Small intestine (tissue), 7 donors: Measurements from ENCODE around the gene SLC25A25. TPM values are rescaled to one million over a fixed set of nuclear protein-coding genes. Genes with fewer than 3 reads are reported as not detected.
"Not testable (repeated sequence)": the region's sequence is repeated elsewhere in the genome, so short reads cannot be mapped to it uniquely, and the experiment has no call there.

ENCODE experiments used
- DNase-seq, 2 donors: peaks; one replicate each; pipeline versions ENCODE4 v3.0.0 to v3.0.0-alpha.2; 2013
- FAIRE-seq: peaks from 2 replicates; lab custom pipeline; 2012; peaks lifted over from hg19 to GRCh38; lab: Jason Lieb, UNC
- H3K27ac ChIP-seq, 3 donors: one replicate each; pipeline ENCODE4 v1.5.1; 2013; ENCODE audit warnings: low read length in 2 of 3, mild to moderate bottlenecking in 2 of 3, control low read depth in 1 of 3, inconsistent platforms in 1 of 3, low read depth in 1 of 3, moderate library complexity in 1 of 3
- H3K27me3 ChIP-seq, 3 donors: one replicate each; pipeline ENCODE4 v1.6.1; 2013; ENCODE audit warnings: low read length in 3 of 3, inconsistent platforms in 1 of 3; ENCODE audit not compliant: control insufficient read depth in 3 of 3, insufficient read depth in 3 of 3
- H3K36me3 ChIP-seq, 3 donors: one replicate each; pipeline ENCODE4 v1.6.1; 2013; ENCODE audit warnings: low read length in 3 of 3, inconsistent platforms in 1 of 3, low read depth in 1 of 3, mild to moderate bottlenecking in 1 of 3, moderate library complexity in 1 of 3; ENCODE audit not compliant: control insufficient read depth in 3 of 3, insufficient read depth in 2 of 3
- H3K4me1 ChIP-seq, 3 donors: one replicate each; pipeline ENCODE4 v1.6.1; 2013; ENCODE audit warnings: low read length in 2 of 3, inconsistent platforms in 1 of 3, low read depth in 1 of 3, mild to moderate bottlenecking in 1 of 3, moderate library complexity in 1 of 3; ENCODE audit not compliant: control insufficient read depth in 3 of 3, insufficient read depth in 2 of 3
- H3K4me3 ChIP-seq, 3 donors: one replicate each; pipeline ENCODE4 v1.5.1; 2013; ENCODE audit warnings: low read length in 3 of 3, control low read depth in 1 of 3, inconsistent platforms in 1 of 3, low read depth in 1 of 3, mild to moderate bottlenecking in 1 of 3, moderate library complexity in 1 of 3
- H3K9me3 ChIP-seq, 2 donors: one replicate each; pipeline ENCODE4 v1.6.1; 2013; ENCODE audit warnings: low read depth in 1 of 2, low read length in 1 of 2; ENCODE audit not compliant: control insufficient read depth in 2 of 2, insufficient read depth in 1 of 2
- WGBS, 3 donors: extraction: QIAGEN DNeasy Blood & Tissue Kit; methylation state at CpG; one replicate each; pipeline ENCODE4 v1.1.7; 2013; 5-methylcytosine and 5-hydroxymethylcytosine counted together
- polyA plus RNA-seq, 4 donors: library from polyadenylated mRNA; stranded (reverse) in 3 of 4; unstranded in 1 of 4; fragments of 200-250 nt in 3 of 4; fragments of 120-200 nt in 1 of 4; gene quantifications; one replicate each; pipeline versions ENCODE4 v1.2.1 to v1.2.3, GENCODE V29; 2013
- donor health status: healthy with polysubstance abuse.
- donor health status: control.
- donor health status: control.
- donor health status: Bipolar disorder and iron deficiency.
- donor health status: healthy.

Gene SLC25A25
- polyA plus RNA-seq, 4 donors = 15.5 to 26.2 (median 20.1) TPM

DNA sequence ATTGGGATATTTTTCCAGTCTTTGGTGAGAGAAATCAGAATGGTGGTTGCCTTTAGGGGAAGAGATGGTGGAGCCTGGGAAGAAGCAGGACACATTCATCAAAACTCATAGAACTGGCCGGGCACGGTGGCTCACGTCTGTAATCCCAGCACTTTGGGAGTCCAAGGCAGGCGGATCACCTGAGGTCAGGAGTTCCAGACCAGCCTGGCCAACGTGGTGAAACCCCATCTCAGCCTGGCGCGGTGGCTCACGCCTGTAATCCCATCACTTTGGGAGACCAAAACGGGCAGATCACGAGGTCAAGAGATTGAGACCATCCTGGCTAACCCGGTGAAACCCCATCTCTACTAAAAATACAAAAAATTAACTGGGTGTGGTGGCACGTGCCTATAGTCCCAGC, 43.7 kb downstream of the SLC25A25 start:
- H3K4me3 ChIP-seq = peak overlapping the region in 1 of 3 donors; percentile 31
- H3K36me3 ChIP-seq = peaks cover 7 to 75% (median 21%) of the 10 kb centered on the region in 3 donors
- peaks cover 0 to 64% (median 2%) of the 10 kb centered on the region in 3 donors for H3K4me1 ChIP-seq
- WGBS, 3 donors = 36 to 76% (median 49%) methylated on average over 12 of the region's 12 CpGs
- not testable (repeated sequence) for FAIRE-seq, DNase-seq, H3K9me3 ChIP-seq, H3K27me3 ChIP-seq
- peak overlapping the region in 1 of 3 donors; percentile 45 for H3K27ac ChIP-seq

DNA sequence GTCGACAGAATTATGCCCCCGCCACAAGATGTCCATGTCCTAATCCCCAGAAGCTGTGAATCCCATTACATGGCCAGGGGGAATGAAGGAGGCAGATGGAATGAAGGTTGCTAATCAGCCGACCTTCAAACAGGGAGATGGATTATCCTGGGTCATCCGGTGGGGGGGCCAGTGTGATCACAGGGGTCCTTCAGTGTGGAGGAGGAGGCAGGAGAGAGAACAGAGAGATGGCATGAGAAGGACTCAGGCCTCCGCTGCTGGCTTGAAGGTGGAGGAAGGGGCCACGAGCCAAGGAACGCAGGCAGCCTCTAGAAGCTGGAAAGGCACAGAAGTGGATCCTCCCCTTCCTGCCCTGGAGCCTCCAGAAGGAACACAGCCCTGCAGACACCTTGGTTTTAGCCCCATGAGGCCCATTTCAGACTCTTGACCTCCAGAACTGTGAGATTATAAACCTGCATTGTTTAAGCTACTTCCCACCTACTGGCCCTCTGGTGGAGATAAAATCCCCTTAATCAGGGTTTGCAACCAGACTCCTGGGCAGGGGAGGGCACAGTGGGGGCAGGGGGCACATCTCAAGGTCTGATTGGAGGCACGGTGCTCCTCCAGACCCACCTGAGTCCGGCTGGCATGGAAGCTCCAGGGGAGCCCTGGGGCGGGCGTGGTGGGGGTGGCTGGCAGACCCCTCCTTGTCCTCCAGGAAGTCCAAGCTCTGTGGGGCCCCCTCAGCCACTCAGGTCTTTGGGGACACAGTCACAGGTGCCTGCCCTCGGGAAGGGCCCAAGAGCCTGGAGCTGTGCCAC, 45.7 kb downstream of the SLC25A25 start:
- Histone ChIP-seq H3K27ac (peak overlapping the region; percentile 98 to 100 (median 99)), H3K4me1 (peaks cover 0 to 65% (median 2%) of the 10 kb centered on the region in 3 donors), H3K9me3 (peaks cover 0 to 8% of the 10 kb centered on the region in 2 donors), H3K27me3 (no peaks in the 10 kb centered on the region), H3K4me3 (peak overlapping the region; percentile 17 to 73 (median 32)), H3K36me3 (peaks cover 0 to 58% (median 6%) of the 10 kb centered on the region in 3 donors)
- FAIRE-seq (no peak), DNase-seq (peak; percentile 69 to 75)
- WGBS, 3 donors = 57 to 82% (median 67%) methylated on average over 9 to 12 of the region's 12 CpGs

DNA sequence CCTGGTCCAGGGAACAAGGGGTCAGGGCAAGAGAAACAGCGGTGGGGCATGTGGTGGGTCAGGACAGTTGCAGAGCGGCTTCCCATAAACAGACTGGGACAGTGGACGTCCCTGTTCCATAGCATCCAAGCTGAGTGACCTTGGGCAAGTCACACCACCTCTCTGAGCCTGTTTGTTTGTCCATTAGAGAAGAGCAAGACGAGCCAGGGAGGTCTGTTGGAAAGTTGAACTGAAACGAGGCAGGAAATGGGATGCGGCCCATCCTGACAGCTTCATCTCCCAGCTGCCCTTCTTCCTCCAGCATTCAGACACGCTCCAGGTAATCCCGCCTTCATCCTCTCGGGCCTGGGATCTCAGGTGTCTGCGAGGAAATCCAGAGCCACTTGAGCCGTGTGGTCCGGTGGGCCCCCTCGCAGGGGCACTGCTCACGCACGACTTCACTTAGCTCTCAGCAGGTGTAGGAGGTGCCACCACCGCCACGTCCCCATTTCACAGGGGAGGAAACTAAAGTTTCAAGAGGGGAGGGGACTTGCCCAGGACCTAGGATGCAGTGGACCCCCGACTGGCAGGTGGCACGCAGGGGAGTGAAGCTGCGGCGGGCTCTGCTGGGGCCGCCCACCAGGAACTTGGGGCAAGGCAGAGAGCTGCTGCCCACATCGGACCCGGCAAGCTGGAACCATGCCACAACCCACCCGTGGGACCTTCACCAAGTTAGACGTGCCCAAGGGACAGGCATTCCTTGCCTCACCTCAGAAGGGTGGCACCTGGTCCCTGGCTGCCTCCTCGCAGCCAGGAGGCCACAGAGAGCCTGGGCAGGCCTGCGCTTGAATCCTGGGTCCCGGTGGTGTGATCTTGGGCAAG, 46.5 kb downstream of the SLC25A25 start:
- H3K9me3 ChIP-seq = peaks cover 0 to 8% of the 10 kb centered on the region in 2 donors
- 17 to 60% (median 28%) methylated on average over 29 of the region's 29 CpGs for WGBS, 3 donors
- no peak for FAIRE-seq
- H3K4me3 ChIP-seq = peak overlapping the region; percentile 17 to 73 (median 32)
- peaks cover 0 to 59% (median 0%) of the 10 kb centered on the region in 3 donors for H3K36me3 ChIP-seq
- H3K27me3 ChIP-seq = no peaks in the 10 kb centered on the region
- peaks cover 0 to 59% (median 2%) of the 10 kb centered on the region in 3 donors for H3K4me1 ChIP-seq
- H3K27ac ChIP-seq = peak overlapping the region; percentile 98 to 100 (median 99)
- peak; percentile 36 to 51 for DNase-seq

DNA sequence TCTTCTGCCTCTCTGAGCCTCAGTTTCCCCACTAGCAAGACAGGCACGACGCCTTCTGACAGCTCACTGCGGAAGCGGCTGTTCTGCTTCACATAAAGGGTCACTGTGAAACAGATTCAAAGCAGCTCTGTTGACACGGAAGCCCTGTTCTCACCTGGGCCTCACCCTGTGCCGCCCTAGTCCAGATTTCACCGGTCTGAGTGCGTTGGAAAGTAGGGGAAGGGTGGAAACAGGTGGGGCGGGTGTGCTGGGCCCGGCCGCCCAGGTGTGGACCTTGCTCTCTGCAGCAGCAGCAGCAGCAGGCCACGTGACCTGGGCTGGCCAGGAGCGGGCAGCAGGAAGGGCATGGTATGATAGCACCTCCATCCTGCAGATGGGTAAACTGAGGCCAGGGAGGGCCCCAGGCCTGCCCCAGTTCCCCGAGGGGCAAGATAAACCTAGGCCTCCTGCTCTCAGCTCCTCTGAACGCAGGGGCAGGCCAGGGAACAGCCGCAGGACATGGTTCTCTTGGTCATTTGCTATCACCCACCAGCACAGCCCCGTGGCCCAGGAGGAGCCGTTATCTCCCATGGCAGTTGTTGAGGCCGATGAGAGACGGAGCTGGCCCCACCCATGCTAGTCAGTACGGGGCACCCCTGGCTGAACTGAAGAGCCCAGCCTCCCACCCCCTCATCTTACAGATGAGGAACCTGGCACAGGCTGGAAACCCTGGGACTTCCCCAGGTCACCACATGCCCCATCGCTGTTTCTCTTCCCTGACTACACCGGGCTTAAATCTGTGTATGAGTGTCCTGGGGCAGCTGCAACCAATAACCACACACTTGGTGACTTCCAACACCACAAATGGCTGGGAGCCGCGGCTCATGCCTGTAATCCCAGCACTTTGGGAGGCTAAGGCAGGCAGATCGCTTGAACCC, 47.4 kb downstream of the SLC25A25 start:
- Histone ChIP-seq H3K36me3 (peaks cover 0 to 64% (median 0%) of the 10 kb centered on the region in 3 donors), H3K4me3 (peak overlapping the region; percentile 17 to 73 (median 32)), H3K27me3 (no peaks in the 10 kb centered on the region), H3K9me3 (peaks cover 0 to 8% of the 10 kb centered on the region in 2 donors), H3K27ac (peak overlapping the region; percentile 98 to 100 (median 99)), H3K4me1 (peaks cover 0 to 52% (median 2%) of the 10 kb centered on the region in 3 donors)
- DNase-seq (peak; percentile 97 to 99), FAIRE-seq (no peak)
- 18 to 61% (median 44%) methylated on average over 25 to 26 of the region's 26 CpGs for WGBS, 3 donors

DNA sequence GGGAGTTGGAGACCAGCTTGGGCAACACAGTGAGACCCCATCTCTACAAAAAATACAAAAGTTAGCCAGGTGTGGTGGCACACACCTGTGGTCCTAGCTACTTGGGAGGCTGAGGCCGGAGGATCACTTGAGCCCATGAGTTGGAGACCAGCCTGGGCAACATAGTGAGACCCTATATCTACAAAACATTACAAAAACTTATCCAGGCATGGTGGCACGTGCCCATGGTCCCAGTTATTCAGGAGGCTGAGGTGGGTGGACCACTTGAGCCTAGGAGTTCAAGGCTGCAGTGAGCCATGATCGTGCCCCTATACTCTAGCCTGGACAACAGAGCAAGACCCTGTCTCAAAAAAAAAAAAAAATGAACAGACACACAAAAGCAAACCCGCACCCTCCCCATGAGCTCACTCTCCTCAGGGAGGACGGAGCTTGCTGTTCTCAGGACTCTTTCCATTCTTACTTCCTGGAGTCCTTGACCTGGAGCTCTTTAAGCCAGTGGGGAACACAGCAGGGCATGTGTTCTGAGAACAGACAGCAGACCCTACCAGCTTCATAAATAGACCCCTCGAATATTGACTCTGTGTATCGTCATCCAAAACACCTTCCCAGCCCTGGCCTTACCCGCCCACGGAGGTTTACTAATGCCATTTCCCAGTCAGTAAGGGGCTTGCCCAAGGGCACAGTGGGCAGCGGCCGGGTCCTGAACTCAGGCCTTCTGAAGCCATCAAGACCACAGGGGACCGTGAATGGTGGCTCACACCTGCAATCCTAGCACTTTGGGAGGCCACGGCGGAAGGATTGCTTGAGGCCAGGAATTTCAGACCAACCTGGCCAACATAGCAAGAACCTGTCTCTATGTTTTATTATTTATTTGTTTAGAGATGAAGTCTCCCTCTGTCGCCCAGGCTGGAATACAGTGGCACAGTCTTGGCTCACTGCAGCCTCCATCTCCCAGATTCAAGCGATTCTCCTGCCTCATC, 48.4 kb downstream of the SLC25A25 start:
- WGBS, 3 donors = 73 to 83% (median 76%) methylated on average over 16 of the region's 16 CpGs
- peaks cover 2 to 73% (median 4%) of the 10 kb centered on the region in 3 donors for H3K36me3 ChIP-seq
- H3K4me1 ChIP-seq = peaks cover 0 to 49% (median 2%) of the 10 kb centered on the region in 3 donors
- H3K27ac ChIP-seq = peak overlapping the region; percentile 83 to 98 (median 89)
- no peaks in the 10 kb centered on the region for H3K27me3 ChIP-seq
- H3K4me3 ChIP-seq = no peak overlapping the region
- FAIRE-seq = no peak
- DNase-seq = peak; percentile 45 to 60
- H3K9me3 ChIP-seq = peaks cover 0 to 8% of the 10 kb centered on the region in 2 donors

DNA sequence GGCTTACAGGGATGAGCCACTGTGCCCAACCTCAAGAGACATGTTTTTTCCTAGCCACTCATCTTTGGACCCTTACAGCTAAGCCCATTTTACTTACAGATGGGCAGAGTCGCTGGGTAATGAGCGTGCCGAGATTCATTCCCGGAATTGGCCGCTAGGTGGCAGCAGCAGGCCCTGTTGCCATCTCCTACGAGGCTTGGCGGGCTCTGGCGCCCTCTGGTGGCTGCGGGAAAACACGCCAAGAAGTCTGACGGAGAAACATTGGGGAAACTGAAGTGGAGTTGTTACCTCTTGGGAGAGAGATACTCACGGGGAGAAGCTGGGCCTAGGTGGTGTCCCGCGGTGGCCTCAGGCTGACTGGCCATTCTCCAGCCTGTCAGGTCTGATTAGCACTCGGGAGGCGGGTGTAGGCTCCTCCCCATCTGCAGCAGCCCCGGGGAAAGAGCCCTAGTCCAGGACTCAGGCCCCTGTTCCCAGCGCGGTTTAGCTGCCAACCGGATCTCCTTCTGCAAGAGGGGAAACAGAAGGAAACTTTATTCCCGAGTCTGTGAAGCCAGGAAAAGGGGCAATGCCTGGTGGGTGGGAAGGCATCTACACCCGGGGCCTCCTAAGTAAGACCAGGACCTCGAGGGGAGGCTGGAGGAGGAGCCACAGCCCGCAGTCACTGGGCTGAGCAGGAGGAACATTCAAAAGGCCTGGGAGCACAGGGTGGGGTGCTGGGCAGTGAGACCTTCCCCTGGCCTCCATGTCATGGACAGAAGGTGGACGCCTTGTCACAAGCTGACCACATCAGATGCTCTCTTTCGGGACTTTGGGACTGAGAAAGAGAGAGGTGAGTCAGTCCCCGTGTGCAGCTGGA, 49.8 kb downstream of the SLC25A25 start:
- Histone ChIP-seq H3K4me1 (peaks cover 0 to 45% (median 2%) of the 10 kb centered on the region in 3 donors), H3K27ac (peak overlapping the region in 1 of 3 donors; percentile 35)
- FAIRE-seq = no peak

More for the DNA sequence above, 49.8 kb downstream of the SLC25A25 start:
- WGBS, 3 donors = 14 to 20% (median 16%) methylated on average over 26 to 27 of the region's 27 CpGs
- H3K9me3 ChIP-seq = peaks cover 0 to 8% of the 10 kb centered on the region in 2 donors
- no peaks in the 10 kb centered on the region for H3K27me3 ChIP-seq
- peak overlapping the region in 1 of 3 donors; percentile 11 for H3K4me3 ChIP-seq
- DNase-seq = peak; percentile 88 to 95
- peaks cover 6 to 78% (median 9%) of the 10 kb centered on the region in 3 donors for H3K36me3 ChIP-seq
